GM15510 (cell line): ENCODE data around the gene DUSP28.

Source experiments
- POLR2A ChIP-seq: IDR thresholded peaks from 3 replicates; pipeline ENCODE4 v1.6.1; 2011; ENCODE audit warnings: borderline replicate concordance; ENCODE audit not compliant: insufficient read length; ENCODE audit errors: extremely low read depth

The DUSP28 gene

GRCh38 chr2:240582781-240583180 is 22.6 kb downstream of the DUSP28 start:
- TF ChIP-seq POLR2A: no peak

GRCh38 chr2:240583774-240584173 is 23.6 kb downstream of the DUSP28 start:
- TF ChIP-seq POLR2A: no peak

GRCh38 chr2:240584486-240585031 is 24.4 kb downstream of the DUSP28 start:
- TF ChIP-seq POLR2A: peak; percentile 81

DNA sequence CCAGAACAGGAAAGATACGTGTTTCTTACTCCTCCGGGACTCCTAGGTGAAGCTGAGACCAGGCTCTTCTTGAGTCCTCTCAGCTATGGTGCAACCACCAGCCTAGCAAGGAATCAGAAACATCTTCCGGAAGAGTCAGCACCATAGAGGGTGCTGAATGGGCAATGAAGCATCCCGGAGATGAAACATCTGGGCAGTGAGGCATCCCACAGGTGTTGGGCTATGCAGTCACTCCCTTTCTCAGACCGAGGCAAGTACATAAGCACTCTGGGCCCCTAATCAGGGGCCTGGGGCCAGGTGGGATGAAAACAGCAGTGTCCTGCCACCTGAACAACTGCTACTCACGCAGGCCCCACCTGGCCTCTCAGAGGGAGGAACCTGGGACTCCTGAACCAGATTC is 24.9 kb downstream of the DUSP28 start:
- no peak for TF ChIP-seq POLR2A

- no peak for TF ChIP-seq POLR2A
These were observed 25.6 kb downstream of the DUSP28 start for GRCh38 chr2:240585681-240586197.

- TF ChIP-seq POLR2A: peak; percentile 72
These were observed 26.2 kb downstream of the DUSP28 start, which contains the start of gene CAPN10 for GRCh38 chr2:240586198-240586918. TSS of gene CAPN10 (plus strand) at chr2:240586734. CDS start at chr2:240586912, 178 bp downstream.

- TF ChIP-seq POLR2A: no peak
These were observed 27.0 kb downstream of the DUSP28 start for GRCh38 chr2:240586919-240587800.

DNA sequence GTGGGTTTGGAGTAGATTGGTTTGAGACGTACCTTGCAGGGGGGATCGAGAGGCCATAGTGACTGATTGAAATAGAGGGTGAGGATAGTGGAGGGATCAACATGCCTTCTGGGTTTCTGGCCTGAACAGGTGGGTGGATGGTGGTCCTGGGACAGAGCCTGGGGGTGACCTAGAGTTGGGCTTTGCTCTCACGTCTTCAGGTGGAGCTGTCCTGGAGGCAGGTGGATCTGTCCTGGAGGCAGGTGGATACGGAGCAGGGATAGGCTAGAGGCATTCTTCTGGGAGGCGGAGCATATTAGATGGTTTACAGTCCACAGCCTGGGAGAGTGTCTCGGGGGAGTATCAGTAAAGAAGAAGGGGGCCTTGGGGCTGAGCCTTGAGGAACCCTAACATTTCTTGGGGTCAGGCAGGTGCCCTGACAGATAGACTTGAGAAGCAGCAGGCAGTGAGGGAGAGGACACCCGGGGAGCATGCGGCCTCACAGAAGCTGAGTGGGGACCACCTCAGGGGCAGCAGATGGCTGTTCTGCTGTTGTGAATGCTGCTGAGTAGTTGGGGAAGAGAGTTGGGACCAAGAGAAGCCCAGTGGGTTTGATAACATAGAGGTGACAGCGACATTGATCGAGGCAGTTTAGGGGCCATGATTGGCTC is 28.0 kb downstream of the DUSP28 start:
- TF ChIP-seq POLR2A: no peak

- TF ChIP-seq POLR2A: no peak
These were observed 28.5 kb downstream of the DUSP28 start for GRCh38 chr2:240588669-240589068.

DNA sequence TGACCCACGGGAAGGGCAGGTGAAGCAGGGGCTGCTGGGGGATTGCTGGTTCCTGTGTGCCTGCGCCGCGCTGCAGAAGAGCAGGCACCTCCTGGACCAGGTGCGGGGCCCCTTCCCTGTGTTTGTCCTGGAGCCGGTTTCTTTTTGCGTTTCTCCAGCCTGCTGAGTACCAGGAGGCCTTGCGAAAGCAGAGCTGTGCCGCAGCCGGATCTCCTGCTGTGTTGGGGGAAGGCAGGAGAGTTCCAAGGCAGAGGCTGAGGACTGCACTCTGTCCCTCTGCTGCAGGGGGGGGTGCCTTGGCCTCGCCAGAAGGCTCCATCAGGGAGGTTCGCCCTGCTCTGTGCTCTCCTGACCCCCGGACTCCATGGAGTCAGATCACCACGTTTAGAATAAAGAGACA is 29.2 kb downstream of the DUSP28 start:
- no peak for TF ChIP-seq POLR2A

GRCh38 chr2:240589850-240590525 is 29.8 kb downstream of the DUSP28 start:
- TF ChIP-seq POLR2A: no peak

GRCh38 chr2:240590681-240591111 is 30.5 kb downstream of the DUSP28 start:
- no peak for TF ChIP-seq POLR2A

GRCh38 chr2:240591226-240591625 is 31.1 kb downstream of the DUSP28 start:
- TF ChIP-seq POLR2A: no peak

DNA sequence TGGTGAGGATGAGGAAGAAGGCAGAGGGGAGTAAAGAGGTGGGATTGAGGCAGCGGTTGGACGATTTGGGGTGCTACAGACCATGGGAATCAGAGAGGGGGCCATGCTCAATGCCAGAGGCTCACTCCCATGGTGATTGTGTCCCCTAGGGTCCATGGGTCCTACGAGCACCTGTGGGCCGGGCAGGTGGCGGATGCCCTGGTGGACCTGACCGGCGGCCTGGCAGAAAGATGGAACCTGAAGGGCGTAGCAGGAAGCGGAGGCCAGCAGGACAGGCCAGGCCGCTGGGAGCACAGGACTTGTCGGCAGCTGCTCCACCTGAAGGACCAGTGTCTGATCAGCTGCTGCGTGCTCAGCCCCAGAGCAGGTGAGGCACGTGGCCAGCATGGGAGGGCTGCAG is 31.6 kb downstream of the DUSP28 start:
- no peak for TF ChIP-seq POLR2A

- no peak for TF ChIP-seq POLR2A
These were observed 33.0 kb downstream of the DUSP28 start for GRCh38 chr2:240593026-240593702.
